Sigmoid colon (tissue), 7 donors: ENCODE measurements around the gene FAM136A. TPM values are rescaled to one million over a fixed set of nuclear protein-coding genes. Genes with fewer than 3 reads are reported as not detected.

Experiments
- DNase-seq: peaks from one replicate; pipeline ENCODE4 v3.0.0-alpha.2; 2019
- H3K27ac ChIP-seq, 4 donors: fragments of 200-600 bp; sonication (generic); one replicate each; pipeline ENCODE4 v1.5.1; 2016 to 2019; ENCODE audit warnings: mild to moderate bottlenecking in 1 of 4
- H3K27me3 ChIP-seq, 3 donors: fragments of 200-600 bp; sonication (generic); one replicate each; pipeline ENCODE4 v1.5.1; 2019; ENCODE audit warnings: mild to moderate bottlenecking in 1 of 3
- H3K36me3 ChIP-seq, 4 donors: fragments of 200-600 bp; sonication (generic); one replicate each; pipeline ENCODE4 v1.5.1; 2016 to 2019
- H3K4me1 ChIP-seq, 4 donors: fragments of 200-600 bp; sonication (generic); one replicate each; pipeline ENCODE4 v1.5.1; 2017 to 2019
- H3K4me3 ChIP-seq, 4 donors: fragments of 200-600 bp; sonication (generic); one replicate each; pipeline ENCODE4 v1.5.1; 2017 to 2019; ENCODE audit warnings: mild to moderate bottlenecking in 2 of 4, moderate library complexity in 1 of 4
- H3K9me3 ChIP-seq, 4 donors: fragments of 200-600 bp in 3 of 4; sonication (generic) in 3 of 4; one replicate each; pipeline versions ENCODE4 v1.5.1 to v1.6.1; 2013 to 2019
- CTCF ChIP-seq, 4 experiments: fragments of 450-650 bp in 3 of 4; fragments of 200-600 bp in 1 of 4; IDR thresholded peaks; one replicate each; pipeline ENCODE4 v1.5.1; 2016 to 2019; ENCODE audit warnings: antibody characterized with exemption in 4 of 4, mild to moderate bottlenecking in 3 of 4, moderate library complexity in 2 of 4
- EP300 ChIP-seq, 4 donors: sonication (generic); formaldehyde crosslinking; IDR thresholded peaks; one replicate each; pipeline ENCODE4 v1.6.1; 2017; ENCODE audit warnings: antibody characterized with exemption in 4 of 4
- POLR2A ChIP-seq, 2 donors: fragments of 450-650 bp; IDR thresholded peaks; one replicate each; pipeline ENCODE4 v1.6.1; 2016; ENCODE audit warnings: antibody characterized with exemption in 2 of 2, mild to moderate bottlenecking in 2 of 2, moderate library complexity in 2 of 2
- POLR2AphosphoS5 ChIP-seq, 4 donors: sonication (generic); formaldehyde crosslinking; IDR thresholded peaks; one replicate each; pipeline ENCODE4 v1.6.1; 2017; ENCODE audit warnings: antibody characterized with exemption in 4 of 4
- WGBS, 2 donors: extraction: QIAGEN DNeasy Blood & Tissue Kit; methylation state at CpG; one replicate each; pipeline ENCODE4 v1.1.7; 2013; 5-methylcytosine and 5-hydroxymethylcytosine counted together
- intact Hi-C: fragments of 100-400 bp; cut with DNase I; formaldehyde crosslinking; loops from one replicate; pipeline ENCODE4 v1.15.1; 2023
- polyA plus RNA-seq, 3 donors: library from polyadenylated mRNA; stranded (reverse); fragments of 200-250 nt; gene quantifications; one replicate each; pipeline ENCODE4 v1.2.3, GENCODE V29; 2013
- total RNA-seq, 4 donors: library from RNA; depleted of rRNA; stranded (reverse); fragments of >200 nt; gene quantifications; one replicate each; pipeline ENCODE4 v1.1.0, GENCODE V29; 2016
- donor health status: healthy with polysubstance abuse.
- donor health status: Bipolar disorder and iron deficiency.
- donor health status: healthy.

The FAM136A gene
- total and polyA plus RNA-seq, 7 donors, result 20.0 to 52.7 (median 25.3) TPM

- Histone ChIP-seq H3K27me3 (no peaks in the 10 kb centered on the region), H3K27ac (no peak overlapping the region), H3K4me1 (no peaks in the 10 kb centered on the region), H3K4me3 (no peak overlapping the region), H3K9me3 (no peaks in the 10 kb centered on the region), H3K36me3 (no peaks in the 10 kb centered on the region)
- TF ChIP-seq CTCF (IDR thresholded peaks at IDR 0.05) (peak in 3 of 4 experiments; percentile 38 to 67 (median 57)), POLR2AphosphoS5 (IDR thresholded peaks at IDR 0.05) (no peak)
- 11% methylated on average over 7 of the region's 7 CpGs for WGBS, 2 donors
- no peak for DNase-seq
- intact Hi-C loops, result loop anchor here (2.0 kb wide), 1 partner anchor 276 kb away; no protein-coding TSS in a partner anchor
These were observed 39.1 kb upstream of the FAM136A start for GRCh38 chr2:70340761-70341476.

GRCh38 chr2:70340075-70340474, 38.2 kb upstream of the FAM136A start:
- Histone ChIP-seq H3K4me1 (no peaks in the 10 kb centered on the region), H3K36me3 (no peaks in the 10 kb centered on the region), H3K27me3 (no peaks in the 10 kb centered on the region), H3K4me3 (no peak overlapping the region), H3K27ac (no peak overlapping the region), H3K9me3 (no peaks in the 10 kb centered on the region)
- no peak for DNase-seq
- TF ChIP-seq CTCF (IDR thresholded peaks at IDR 0.05) (no peak), POLR2AphosphoS5 (IDR thresholded peaks at IDR 0.05) (no peak), EP300 (IDR thresholded peaks at IDR 0.05) (no peak), POLR2A (IDR thresholded peaks at IDR 0.05) (no peak)
- intact Hi-C loops, result loop anchor here (2.0 kb wide), 1 partner anchor 277 kb away; no protein-coding TSS in a partner anchor
- WGBS, 2 donors, result 74 to 81% methylated on average over 4 of the region's 4 CpGs

GRCh38 chr2:70336552-70336951, 34.7 kb upstream of the FAM136A start:
- H3K4me3 ChIP-seq, result no peak overlapping the region
- H3K27ac ChIP-seq, result no peak overlapping the region
- TF ChIP-seq EP300 (IDR thresholded peaks at IDR 0.05) (no peak), POLR2AphosphoS5 (IDR thresholded peaks at IDR 0.05) (no peak), CTCF (IDR thresholded peaks at IDR 0.05) (no peak), POLR2A (IDR thresholded peaks at IDR 0.05) (no peak)
- no peaks in the 10 kb centered on the region for H3K9me3 ChIP-seq
- no peaks in the 10 kb centered on the region for H3K36me3 ChIP-seq
- H3K4me1 ChIP-seq, result no peaks in the 10 kb centered on the region
- intact Hi-C loops, result no loop called here
- no peaks in the 10 kb centered on the region for H3K27me3 ChIP-seq
- WGBS, 2 donors, result 89 to 93% methylated on average over 4 of the region's 4 CpGs
- no peak for DNase-seq

GRCh38 chr2:70331012-70331411, 29.1 kb upstream of the FAM136A start:
- 79 to 91% methylated on average over 7 of the region's 7 CpGs for WGBS, 2 donors
- H3K9me3 ChIP-seq, result no peaks in the 10 kb centered on the region
- H3K27ac ChIP-seq, result no peak overlapping the region
- no peaks in the 10 kb centered on the region for H3K36me3 ChIP-seq
- no peaks in the 10 kb centered on the region for H3K4me1 ChIP-seq
- no peak for DNase-seq
- no peak overlapping the region for H3K4me3 ChIP-seq
- intact Hi-C loops, result no loop called here
- no peaks in the 10 kb centered on the region for H3K27me3 ChIP-seq
- no peak for TF ChIP-seq POLR2A (IDR thresholded peaks at IDR 0.05)
- no peak for TF ChIP-seq EP300 (IDR thresholded peaks at IDR 0.05)

GRCh38 chr2:70330476-70330875, 28.6 kb upstream of the FAM136A start:
- H3K36me3 ChIP-seq, result no peaks in the 10 kb centered on the region
- no peak overlapping the region for H3K4me3 ChIP-seq
- TF ChIP-seq POLR2A (IDR thresholded peaks at IDR 0.05), result no peak
- TF ChIP-seq POLR2AphosphoS5 (IDR thresholded peaks at IDR 0.05), result no peak
- TF ChIP-seq EP300 (IDR thresholded peaks at IDR 0.05), result no peak
- TF ChIP-seq CTCF (IDR thresholded peaks at IDR 0.05), result no peak
- no peaks in the 10 kb centered on the region for H3K9me3 ChIP-seq
- 63 to 73% methylated on average over 3 of the region's 3 CpGs for WGBS, 2 donors
- H3K4me1 ChIP-seq, result no peaks in the 10 kb centered on the region
- no peak for DNase-seq
- intact Hi-C loops, result no loop called here
- no peaks in the 10 kb centered on the region for H3K27me3 ChIP-seq
- H3K27ac ChIP-seq, result no peak overlapping the region
